ENCODE results near the gene GET4. TPM values are rescaled to one million over a fixed set of nuclear protein-coding genes. Genes with fewer than 3 reads are reported as not detected.

Gene GET4
- total and polyA plus RNA-seq, 2 of the 13 experiments (the other 11 are each of a cell fraction or from before 2014, with no cell fraction given), result 28.2 to 35.2 TPM

GRCh38 chr7:873367-874002 lies 2.9 kb upstream of the GET4 start (continued):
- TF ChIP-seq RNF219 (CRISPR knock-in tag; IDR thresholded peaks at IDR 0.05), result no peak
- TF ChIP-seq ESRRA (CRISPR knock-in tag; IDR thresholded peaks at IDR 0.05; ENCODE audit: low read depth), result peak; percentile 54; the same call in 1 of the 2 replicates
- TF ChIP-seq TFAP4 (IDR thresholded peaks at IDR 0.05; ENCODE audit: borderline replicate concordance, low read depth), result no peak; the same call in 1 of the 2 replicates
- TF ChIP-seq MXD4 (CRISPR knock-in tag; IDR thresholded peaks at IDR 0.05), result peak; percentile 98
- no peak for TF ChIP-seq CBFB (CRISPR knock-in tag; IDR thresholded peaks at IDR 0.05)
- no peak for TF ChIP-seq ZSCAN30 (CRISPR knock-in tag; IDR thresholded peaks at IDR 0.05)
- no peak for TF ChIP-seq ZNF382 (CRISPR knock-in tag; IDR thresholded peaks at IDR 0.05; ENCODE audit: borderline replicate concordance)
- no peak; the same call in 1 of the 2 replicates for TF ChIP-seq ZNF768 (CRISPR knock-in tag; IDR thresholded peaks at IDR 0.05)
- TF ChIP-seq ZNF570 (CRISPR knock-in tag; IDR thresholded peaks at IDR 0.05; ENCODE audit: borderline replicate concordance), result no peak
- peak; percentile 85; the same call in 1 of the 2 replicates for TF ChIP-seq RFXAP (CRISPR knock-in tag; IDR thresholded peaks at IDR 0.05; ENCODE audit: borderline replicate concordance)
- TF ChIP-seq ARID4A (CRISPR knock-in tag; IDR thresholded peaks at IDR 0.05; ENCODE audit: borderline replicate concordance), result peak; percentile 81; the same call in 1 of the 2 replicates
- TF ChIP-seq ZNF574 (CRISPR knock-in tag; IDR thresholded peaks at IDR 0.05), result peak; percentile 82
- TF ChIP-seq ZNF878 (CRISPR knock-in tag; IDR thresholded peaks at IDR 0.05), result peak; percentile 98
- TF ChIP-seq ZNF362 (CRISPR knock-in tag; IDR thresholded peaks at IDR 0.05; ENCODE audit: borderline replicate concordance), result no peak; the same call in 1 of the 2 replicates
- TF ChIP-seq MAF1 (CRISPR knock-in tag; IDR thresholded peaks at IDR 0.05; ENCODE audit: borderline replicate concordance), result no peak
- peak; percentile 93 for TF ChIP-seq IKZF5 (CRISPR knock-in tag; IDR thresholded peaks at IDR 0.05)

Data from HepG2 (cell line).